ENCODE measurements around the gene FAM200C. TPM values are rescaled to one million over a fixed set of nuclear protein-coding genes. Genes with fewer than 3 reads are reported as not detected.

FAM200C gene
- polyA plus RNA-seq, 3 donors: 0.08 to 0.39 TPM; not detected in 1

DNA sequence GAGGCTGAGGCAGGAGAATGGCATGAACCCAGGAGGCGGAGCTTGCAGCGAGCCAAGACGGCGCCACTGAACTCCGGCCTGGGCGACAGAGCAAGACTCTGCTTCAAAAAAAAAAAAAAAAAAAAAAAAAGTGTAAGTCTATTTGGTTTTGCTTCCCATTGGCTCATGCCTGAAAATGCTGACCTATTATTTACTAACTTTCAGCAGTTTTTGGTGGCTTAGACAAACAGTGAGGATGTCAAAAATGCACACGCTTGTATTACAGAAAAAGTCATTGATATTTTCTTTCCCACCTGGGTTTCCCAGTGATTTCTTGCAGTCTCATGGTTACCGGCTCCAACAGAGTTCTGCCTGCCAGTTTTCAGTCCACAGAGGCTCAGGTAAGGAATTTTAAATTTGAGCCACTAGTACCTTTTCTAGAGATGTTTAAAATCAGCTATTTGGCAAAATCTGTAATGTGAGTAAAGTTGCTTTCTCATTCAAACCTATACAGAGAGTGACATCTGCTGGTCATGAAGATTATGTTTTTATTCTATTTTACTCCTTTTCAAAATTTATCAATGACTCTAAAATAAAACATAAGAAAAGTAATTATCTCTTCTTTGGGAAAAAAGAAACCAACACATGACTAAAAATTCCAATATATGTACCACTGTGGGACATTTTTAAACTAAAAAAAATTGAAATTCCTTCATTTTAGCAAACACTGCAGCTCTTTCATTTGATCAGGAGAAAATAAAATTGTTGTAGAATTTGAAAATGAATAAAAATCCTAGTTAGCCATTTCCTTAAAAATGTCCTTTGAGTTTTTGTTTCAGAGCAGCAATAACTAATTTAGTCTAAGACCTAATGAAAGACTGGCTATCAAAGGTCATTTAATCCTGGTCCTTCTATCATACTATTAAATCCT lies 8.8 kb downstream of the FAM200C start:
- peak overlapping the region in 1 of 7 donors; percentile 30 for H3K27ac Mint-ChIP-seq
- H3K4me3 Mint-ChIP-seq: no peak overlapping the region
- peaks cover 10 to 20% (median 19%) of the 10 kb centered on the region in 7 donors for H3K9me3 Mint-ChIP-seq
- Histone ChIP-seq H3K9ac (ENCODE audit: insufficient read depth, low read length, poor library complexity, severe bottlenecking) (no peak overlapping the region), H2AFZ (ENCODE audit: insufficient read depth, low read depth, low read length, poor library complexity, severe bottlenecking) (no peak overlapping the region), H3K9me3 (replicated peaks in 1 of 2; ENCODE audit: control insufficient read depth in 1 of 2, insufficient read depth in 1 of 2, low read length in 2 of 2) (peaks cover 8 to 10% of the 10 kb centered on the region in 2 donors), H3K27ac (ENCODE audit: low read depth in 1 of 2, low read length in 2 of 2) (no peak overlapping the region), H4K20me1 (ENCODE audit: insufficient read depth, low read length) (no peaks in the 10 kb centered on the region), H3K27me3 (ENCODE audit: control insufficient read depth in 2 of 2, insufficient read depth in 2 of 2, low read length in 2 of 2) (no peaks in the 10 kb centered on the region), H3K36me3 (replicated peaks in 1 of 2; ENCODE audit: control insufficient read depth in 1 of 2, insufficient read depth in 2 of 2, low read length in 2 of 2) (no peaks in the 10 kb centered on the region), H3K4me2 (replicated peaks; ENCODE audit: extremely low read depth, low read length, poor library complexity, severe bottlenecking) (no peak overlapping the region), H3K4me1 (ENCODE audit: control insufficient read depth in 1 of 2, insufficient read depth in 2 of 2, low read length in 2 of 2) (no peaks in the 10 kb centered on the region), H3K4me3 (replicated peaks in 1 of 3; ENCODE audit: low read depth in 2 of 3, low read length in 3 of 3) (no peak overlapping the region), H3K79me2 (ENCODE audit: insufficient read depth, low read length) (no peaks in the 10 kb centered on the region)
- no peaks in the 10 kb centered on the region for H3K27me3 Mint-ChIP-seq (ENCODE audit: low read depth in 3 of 3)
- WGBS (ENCODE audit: insufficient coverage): no CpG with 5 or more reads among the region's 8 CpGs
- no peaks in the 10 kb centered on the region for H3K4me1 Mint-ChIP-seq
- TF ChIP-seq, protein P1, sequence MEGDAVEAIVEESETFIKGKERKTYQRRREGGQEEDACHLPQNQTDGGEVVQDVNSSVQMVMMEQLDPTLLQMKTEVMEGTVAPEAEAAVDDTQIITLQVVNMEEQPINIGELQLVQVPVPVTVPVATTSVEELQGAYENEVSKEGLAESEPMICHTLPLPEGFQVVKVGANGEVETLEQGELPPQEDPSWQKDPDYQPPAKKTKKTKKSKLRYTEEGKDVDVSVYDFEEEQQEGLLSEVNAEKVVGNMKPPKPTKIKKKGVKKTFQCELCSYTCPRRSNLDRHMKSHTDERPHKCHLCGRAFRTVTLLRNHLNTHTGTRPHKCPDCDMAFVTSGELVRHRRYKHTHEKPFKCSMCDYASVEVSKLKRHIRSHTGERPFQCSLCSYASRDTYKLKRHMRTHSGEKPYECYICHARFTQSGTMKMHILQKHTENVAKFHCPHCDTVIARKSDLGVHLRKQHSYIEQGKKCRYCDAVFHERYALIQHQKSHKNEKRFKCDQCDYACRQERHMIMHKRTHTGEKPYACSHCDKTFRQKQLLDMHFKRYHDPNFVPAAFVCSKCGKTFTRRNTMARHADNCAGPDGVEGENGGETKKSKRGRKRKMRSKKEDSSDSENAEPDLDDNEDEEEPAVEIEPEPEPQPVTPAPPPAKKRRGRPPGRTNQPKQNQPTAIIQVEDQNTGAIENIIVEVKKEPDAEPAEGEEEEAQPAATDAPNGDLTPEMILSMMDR (IDR thresholded peaks at IDR 0.05): peak; percentile 65
- peaks cover 0 to 3% of the 10 kb centered on the region in 2 donors for H3K36me3 Mint-ChIP-seq
- intact Hi-C loops (cut with micrococcal nuclease): no loop called here
- DNase-seq: peak in 2 of 3 donors; percentile 8 to 13

DNA sequence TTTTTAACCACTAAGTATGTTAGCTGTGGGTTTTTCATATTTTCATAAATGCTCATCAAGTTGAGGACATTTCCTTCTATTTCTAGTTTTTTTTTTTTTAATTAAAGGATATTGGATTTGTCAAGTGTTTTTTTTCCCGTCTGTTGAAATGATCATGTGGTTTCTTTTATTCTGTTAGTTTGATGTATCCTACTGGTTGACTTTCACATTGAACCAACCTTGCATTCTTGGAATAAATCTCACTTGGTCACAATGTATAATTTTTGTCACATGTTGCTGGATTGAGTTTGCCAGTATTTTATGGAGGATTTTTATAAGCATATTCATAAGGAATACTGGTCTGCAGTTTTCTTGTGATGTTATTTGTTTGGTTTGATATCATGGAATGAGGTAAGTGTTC lies 12.4 kb downstream of the FAM200C start:
- H3K27ac Mint-ChIP-seq: no peak overlapping the region
- no peak overlapping the region for H3K4me3 Mint-ChIP-seq
- Histone ChIP-seq H3K9me3 (replicated peaks in 1 of 2; ENCODE audit: control insufficient read depth in 1 of 2, insufficient read depth in 1 of 2, low read length in 2 of 2) (peaks cover 8 to 10% of the 10 kb centered on the region in 2 donors), H3K27me3 (ENCODE audit: control insufficient read depth in 2 of 2, insufficient read depth in 2 of 2, low read length in 2 of 2) (no peaks in the 10 kb centered on the region), H3K27ac (ENCODE audit: low read depth in 1 of 2, low read length in 2 of 2) (no peak overlapping the region), H3K4me3 (replicated peaks in 1 of 3; ENCODE audit: low read depth in 2 of 3, low read length in 3 of 3) (no peak overlapping the region), H2AFZ (ENCODE audit: insufficient read depth, low read depth, low read length, poor library complexity, severe bottlenecking) (no peak overlapping the region), H4K20me1 (ENCODE audit: insufficient read depth, low read length) (no peaks in the 10 kb centered on the region), H3K9ac (ENCODE audit: insufficient read depth, low read length, poor library complexity, severe bottlenecking) (no peak overlapping the region), H3K4me2 (replicated peaks; ENCODE audit: extremely low read depth, low read length, poor library complexity, severe bottlenecking) (no peak overlapping the region), H3K79me2 (ENCODE audit: insufficient read depth, low read length) (no peaks in the 10 kb centered on the region), H3K4me1 (ENCODE audit: control insufficient read depth in 1 of 2, insufficient read depth in 2 of 2, low read length in 2 of 2) (no peaks in the 10 kb centered on the region), H3K36me3 (replicated peaks in 1 of 2; ENCODE audit: control insufficient read depth in 1 of 2, insufficient read depth in 2 of 2, low read length in 2 of 2) (no peaks in the 10 kb centered on the region)
- H3K27me3 Mint-ChIP-seq (ENCODE audit: low read depth in 3 of 3): peaks cover 0 to 5% (median 0%) of the 10 kb centered on the region in 3 donors
- H3K36me3 Mint-ChIP-seq: peaks cover 0 to 3% of the 10 kb centered on the region in 2 donors
- no CpG with 5 or more reads among the region's 1 CpG for WGBS (ENCODE audit: insufficient coverage)
- intact Hi-C loops (cut with micrococcal nuclease): no loop called here
- H3K4me1 Mint-ChIP-seq: no peaks in the 10 kb centered on the region
- TF ChIP-seq, protein P1 (IDR thresholded peaks at IDR 0.05): no peak
- peaks cover 10 to 20% (median 19%) of the 10 kb centered on the region in 7 donors for H3K9me3 Mint-ChIP-seq
- DNase-seq: no peak

Data from CD14-positive monocyte (primary cell).